Panc1 (cell line): ENCODE results near the gene NELFB. TPM values are rescaled to one million over a fixed set of nuclear protein-coding genes. Genes with fewer than 3 reads are reported as not detected.

Experiments used
- ATAC-seq: fragments of 200-7000 bp; cut with Tn5 transposase; 2 replicates; pipeline ENCODE4 v1.9.1; 2020; ENCODE audit warnings: mild to moderate bottlenecking, moderate library complexity
- BruUV-seq: library from RNA; stranded (reverse); fragments of 400-500 nt; replicated peaks from 2 replicates; lab custom pipeline; 2021; lab: Mats Ljungman, UMichigan
- CTCF ChIA-PET: fragments of 300-600 bp; sonication (Branson Sonifier 250); formaldehyde crosslinking; loops from one replicate; lab custom pipeline; 2022; ENCODE audit warnings: antibody characterized with exemption; lab: Charles Lee
- POLR2A ChIA-PET: fragments of 300-600 bp; sonication (Branson Sonifier 250); formaldehyde crosslinking; loops from one replicate; lab custom pipeline; 2022; ENCODE audit warnings: antibody characterized with exemption; lab: Charles Lee
- DNase-seq: peaks from one replicate; pipeline ENCODE4 v3.0.0-alpha.2; 2010; ENCODE audit warnings: low read depth, low spot score
- H3K27ac ChIP-seq: 2 replicates; pipeline ENCODE4 v1.5.1; 2011; ENCODE audit warnings: mild to moderate bottlenecking, low read length, inconsistent platforms
- H3K27me3 ChIP-seq: fragments of 200-500 bp; sonication (Bioruptor generic); 2 replicates; pipeline ENCODE4 v1.6.0; 2014; ENCODE audit warnings: low read length, inconsistent platforms; ENCODE audit not compliant: control insufficient read depth, insufficient read depth
- H3K36me3 ChIP-seq: fragments of 200-500 bp; sonication (Bioruptor generic); 2 replicates; pipeline ENCODE4 v1.5.1; 2014; ENCODE audit warnings: inconsistent platforms, mild to moderate bottlenecking, low read length, moderate library complexity; ENCODE audit not compliant: control insufficient read depth, insufficient read depth
- H3K4me1 ChIP-seq: 2 replicates; pipeline ENCODE4 v1.5.1; 2011; ENCODE audit warnings: inconsistent platforms, mild to moderate bottlenecking, low read length, moderate library complexity; ENCODE audit not compliant: control insufficient read depth, insufficient read depth
- H3K4me3 ChIP-seq, 2 experiments: 2 replicates each; pipeline ENCODE4 v1.5.1; 2011 to 2012; ENCODE audit warnings: low read depth in 2 of 2, low read length in 2 of 2, mild to moderate bottlenecking in 2 of 2, inconsistent platforms in 1 of 2, moderate library complexity in 1 of 2
- H3K9me3 ChIP-seq: fragments of 200-500 bp; sonication (Bioruptor generic); 2 replicates; pipeline ENCODE4 v1.5.1; 2014; ENCODE audit warnings: low read depth, mild to moderate bottlenecking, inconsistent platforms, low read length, moderate library complexity; ENCODE audit not compliant: control insufficient read depth, insufficient read depth
- CTCF ChIP-seq: fragments of 450-650 bp; IDR thresholded peaks from 2 replicates; pipeline ENCODE4 v1.5.1; 2017; ENCODE audit warnings: mild to moderate bottlenecking
- POLR2AphosphoS5 ChIP-seq: IDR thresholded peaks from 2 replicates; pipeline ENCODE4 v1.6.1; 2012; ENCODE audit warnings: mild to moderate bottlenecking, low read depth, low read length, moderate library complexity
- REST ChIP-seq, 2 experiments: IDR thresholded peaks; 2 replicates each; pipeline ENCODE4 v1.6.1; 2011 to 2012; ENCODE audit warnings: low read depth in 2 of 2, control low read depth in 1 of 2, low read length in 1 of 2, mild to moderate bottlenecking in 1 of 2, moderate library complexity in 1 of 2; ENCODE audit not compliant: insufficient read depth in 1 of 2
- SIN3A ChIP-seq: IDR thresholded peaks from 2 replicates; pipeline ENCODE4 v1.6.1; 2012; ENCODE audit warnings: low read depth, mild to moderate bottlenecking, low read length, moderate library complexity, borderline replicate concordance; ENCODE audit not compliant: insufficient read depth
- TCF7L2 ChIP-seq: IDR thresholded peaks from 2 replicates; pipeline ENCODE4 v1.6.1; 2011; ENCODE audit warnings: mild to moderate bottlenecking, low read depth, low read length, inconsistent platforms
- in situ Hi-C: cut with HindIII; loops from 2 replicates; pipeline ENCODE4 v1.10.0; 2016; ENCODE audit warnings: low sequenced_read_pairs, low pct_unique_long_range_greater_than_20kb
- intact Hi-C: fragments of 100-400 bp; cut with micrococcal nuclease; formaldehyde crosslinking; loops from one replicate; pipeline ENCODE4 v1.10.0; 2022; ENCODE audit not compliant: unreplicated experiment
- total RNA-seq: library from RNA; stranded (reverse); gene quantifications from one replicate; pipeline ENCODE4 v1.2.1, GENCODE V29; 2021; ENCODE audit not compliant: unreplicated experiment

Gene NELFB
- total RNA-seq, 1 experiment from 2014 or later = 62.4 TPM

GRCh38 chr9:137230705-137231371 is 24.3 kb upstream of the NELFB start, which contains the start of gene SLC34A3:
Gene SLC34A3 (plus strand): TSS chr9:137230901. CDS start chr9:137231703, 802 bp downstream.
- ATAC-seq (no peak), DNase-seq (no peak)
- Histone ChIP-seq H3K27me3 (no peaks in the 10 kb centered on the region), H3K4me1 (peaks cover 4% of the 10 kb centered on the region), H3K4me3 (no peak within 1 kb of the TSS), H3K27ac (no peak within 1 kb of the TSS), H3K36me3 (no peaks in the 10 kb centered on the region), H3K9me3 (no peaks in the 10 kb centered on the region)
- intact Hi-C loops (no loop called here), in situ Hi-C loops (no loop called here)
- POLR2A ChIA-PET = no interaction called here
- CTCF ChIA-PET = no interaction called here
- no peak for TF ChIP-seq POLR2AphosphoS5
- TF ChIP-seq CTCF = no peak
- BruUV-seq = no TSS peak

- Histone ChIP-seq H3K9me3 (no peaks in the 10 kb centered on the region), H3K36me3 (no peaks in the 10 kb centered on the region), H3K4me3 (no peak overlapping the region), H3K27ac (no peak overlapping the region), H3K4me1 (peaks cover 4% of the 10 kb centered on the region), H3K27me3 (no peaks in the 10 kb centered on the region)
- ChIA-PET CTCF (interaction anchor here (0.6 kb wide), 1 partner anchor 100 kb away, joined by 4 read pairs; no protein-coding TSS in a partner anchor), POLR2A (no interaction called here)
- in situ Hi-C loops = no loop called here
- TF ChIP-seq CTCF = no peak
- no peak for TF ChIP-seq SIN3A
- TF ChIP-seq REST (IDR thresholded peaks at IDR 0.05; ENCODE audit: insufficient read depth in 1 of 2, low read depth in 2 of 2, low read length in 1 of 2) = no peak
- no peak for TF ChIP-seq TCF7L2
- TF ChIP-seq POLR2AphosphoS5 = no peak
- ATAC-seq (no peak), DNase-seq (no peak)
- intact Hi-C loops = no loop called here
- BruUV-seq = no TSS peak
Observed at GRCh38 chr9:137231372-137232039, 23.6 kb upstream of the NELFB start.
